Parathyroid adenoma (tissue), 2 donors: ENCODE data around the gene EPHB4.

Source experiments
- H2AFZ ChIP-seq: fragments of 300-600 bp; sonication (generic); one replicate; pipeline ENCODE4 v1.7.0; 2017; ENCODE audit warnings: antibody characterized with exemption, mild to moderate bottlenecking
- H3K27ac ChIP-seq: fragments of 300-600 bp; sonication (generic); one replicate; pipeline ENCODE4 v1.7.0; 2017
- H3K27me3 ChIP-seq: fragments of 300-600 bp; sonication (generic); one replicate; pipeline ENCODE4 v1.7.0; 2017; ENCODE audit warnings: low read length; ENCODE audit not compliant: control insufficient read depth, insufficient read depth
- H3K36me3 ChIP-seq: fragments of 300-600 bp; sonication (generic); one replicate; pipeline ENCODE4 v1.7.0; 2017; ENCODE audit warnings: low read length; ENCODE audit not compliant: control insufficient read depth, insufficient read depth
- H3K4me1 ChIP-seq: fragments of 300-600 bp; sonication (generic); one replicate; pipeline ENCODE4 v1.7.0; 2017; ENCODE audit warnings: control low read depth
- H3K4me2 ChIP-seq: fragments of 300-600 bp; sonication (generic); one replicate; pipeline ENCODE4 v1.7.0; 2017; ENCODE audit warnings: low read length
- H3K4me3 ChIP-seq: fragments of 300-600 bp; sonication (generic); one replicate; pipeline ENCODE4 v1.7.0; 2017; ENCODE audit warnings: low read depth, low read length
- H3K79me2 ChIP-seq: fragments of 300-600 bp; sonication (generic); one replicate; pipeline ENCODE4 v1.7.0; 2017; ENCODE audit warnings: control low read depth
- H3K9ac ChIP-seq: fragments of 300-600 bp; sonication (generic); one replicate; pipeline ENCODE4 v1.7.0; 2017; ENCODE audit warnings: mild to moderate bottlenecking
- H3K9me3 ChIP-seq: fragments of 300-600 bp; sonication (generic); one replicate; pipeline ENCODE4 v1.7.0; 2017; ENCODE audit warnings: low read length; ENCODE audit not compliant: control insufficient read depth
- TF ChIP-seq, protein P1 (sequence below): fragments of 300-600 bp; sonication (generic); IDR thresholded peaks from one replicate; pipeline ENCODE4 v1.7.0; 2017; ENCODE audit warnings: antibody characterized with exemption, mild to moderate bottlenecking
- donor health status: primary hyperparathyroidism.

The EPHB4 gene

GRCh38 chr7:100839361-100839760, 12.0 kb upstream of the EPHB4 start:
- no peak overlapping the region for H3K4me2 ChIP-seq
- no peak overlapping the region for H3K4me3 ChIP-seq
- H3K27me3 ChIP-seq, result no peaks in the 10 kb centered on the region
- no peak overlapping the region for H2AFZ ChIP-seq
- H3K4me1 ChIP-seq, result peaks cover 9% of the 10 kb centered on the region
- H3K9me3 ChIP-seq, result no peaks in the 10 kb centered on the region
- no peaks in the 10 kb centered on the region for H3K79me2 ChIP-seq
- H3K36me3 ChIP-seq, result no peaks in the 10 kb centered on the region
- TF ChIP-seq, protein P1, sequence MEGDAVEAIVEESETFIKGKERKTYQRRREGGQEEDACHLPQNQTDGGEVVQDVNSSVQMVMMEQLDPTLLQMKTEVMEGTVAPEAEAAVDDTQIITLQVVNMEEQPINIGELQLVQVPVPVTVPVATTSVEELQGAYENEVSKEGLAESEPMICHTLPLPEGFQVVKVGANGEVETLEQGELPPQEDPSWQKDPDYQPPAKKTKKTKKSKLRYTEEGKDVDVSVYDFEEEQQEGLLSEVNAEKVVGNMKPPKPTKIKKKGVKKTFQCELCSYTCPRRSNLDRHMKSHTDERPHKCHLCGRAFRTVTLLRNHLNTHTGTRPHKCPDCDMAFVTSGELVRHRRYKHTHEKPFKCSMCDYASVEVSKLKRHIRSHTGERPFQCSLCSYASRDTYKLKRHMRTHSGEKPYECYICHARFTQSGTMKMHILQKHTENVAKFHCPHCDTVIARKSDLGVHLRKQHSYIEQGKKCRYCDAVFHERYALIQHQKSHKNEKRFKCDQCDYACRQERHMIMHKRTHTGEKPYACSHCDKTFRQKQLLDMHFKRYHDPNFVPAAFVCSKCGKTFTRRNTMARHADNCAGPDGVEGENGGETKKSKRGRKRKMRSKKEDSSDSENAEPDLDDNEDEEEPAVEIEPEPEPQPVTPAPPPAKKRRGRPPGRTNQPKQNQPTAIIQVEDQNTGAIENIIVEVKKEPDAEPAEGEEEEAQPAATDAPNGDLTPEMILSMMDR, result no peak
- no peak overlapping the region for H3K9ac ChIP-seq
- no peak overlapping the region for H3K27ac ChIP-seq

GRCh38 chr7:100837099-100837836, 9.9 kb upstream of the EPHB4 start:
- no peaks in the 10 kb centered on the region for H3K79me2 ChIP-seq
- no peaks in the 10 kb centered on the region for H3K36me3 ChIP-seq
- no peaks in the 10 kb centered on the region for H3K27me3 ChIP-seq
- H3K9ac ChIP-seq, result peak overlapping the region; percentile 34
- H3K27ac ChIP-seq, result peak overlapping the region; percentile 89
- peaks cover 9% of the 10 kb centered on the region for H3K4me1 ChIP-seq
- TF ChIP-seq, protein P1, result no peak
- peak overlapping the region; percentile 90 for H3K4me2 ChIP-seq
- no peaks in the 10 kb centered on the region for H3K9me3 ChIP-seq
- H2AFZ ChIP-seq, result peak overlapping the region; percentile 96
- peak overlapping the region; percentile 58 for H3K4me3 ChIP-seq

DNA sequence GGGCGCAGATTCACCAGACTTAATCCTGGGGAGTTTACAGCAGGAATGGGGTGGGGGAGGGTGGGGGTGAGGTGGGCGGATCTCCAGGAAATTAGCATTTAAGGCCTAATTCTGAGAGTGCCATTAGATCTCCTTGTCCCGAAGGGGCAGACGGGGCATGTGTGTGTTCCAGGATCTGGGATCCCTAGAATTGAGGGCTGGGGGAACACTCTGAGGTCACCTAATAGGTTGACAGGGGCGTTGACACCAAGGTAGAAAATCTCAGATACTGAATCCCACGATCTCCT, 9.4 kb upstream of the EPHB4 start:
- H2AFZ ChIP-seq, result peak overlapping the region; percentile 96
- peak overlapping the region; percentile 34 for H3K9ac ChIP-seq
- H3K4me2 ChIP-seq, result peak overlapping the region; percentile 90

GRCh38 chr7:100835903-100836811, 8.8 kb upstream of the EPHB4 start:
- Histone ChIP-seq H3K4me2 (peak overlapping the region; percentile 90), H3K4me3 (peak overlapping the region; percentile 43), H3K4me1 (peaks cover 9% of the 10 kb centered on the region), H2AFZ (peak overlapping the region; percentile 96), H3K79me2 (no peaks in the 10 kb centered on the region), H3K9me3 (no peaks in the 10 kb centered on the region), H3K27me3 (no peaks in the 10 kb centered on the region), H3K9ac (no peak overlapping the region), H3K27ac (peak overlapping the region; percentile 89), H3K36me3 (no peaks in the 10 kb centered on the region)
- TF ChIP-seq, protein P1, result no peak

More for the DNA sequence above, 9.4 kb upstream of the EPHB4 start:
- Histone ChIP-seq H3K36me3 (no peaks in the 10 kb centered on the region), H3K27ac (peak overlapping the region; percentile 89), H3K4me1 (peaks cover 9% of the 10 kb centered on the region), H3K9me3 (no peaks in the 10 kb centered on the region), H3K79me2 (no peaks in the 10 kb centered on the region), H3K4me3 (peak overlapping the region; percentile 58), H3K27me3 (no peaks in the 10 kb centered on the region)
- TF ChIP-seq, protein P1, result no peak
